Measurements from ENCODE around the gene ANKRD63.

Gene ANKRD63

DNA sequence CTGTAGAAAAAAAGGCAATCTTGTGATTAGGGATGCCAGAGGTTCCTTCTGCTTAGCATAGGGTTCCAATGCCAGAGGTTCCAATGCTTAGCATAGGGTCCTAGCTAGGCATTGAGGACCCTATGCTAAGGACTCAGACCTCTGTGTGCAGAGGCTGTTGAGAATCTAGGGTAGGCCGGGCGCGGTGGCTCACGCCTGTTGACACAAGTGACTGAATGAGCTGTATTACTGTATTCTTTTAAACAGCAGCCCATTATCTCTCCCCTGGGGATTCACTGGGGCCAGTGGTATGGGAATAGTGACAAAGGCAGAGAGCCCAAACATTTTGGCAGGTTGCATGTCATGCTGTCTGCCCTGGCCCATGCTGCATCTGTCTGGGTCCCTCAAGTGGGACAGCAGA lies 27.8 kb downstream of the ANKRD63 start:
- WGBS (ENCODE audit: extremely low coverage, insufficient coverage, low lambda C conversion rate), result no CpG with 5 or more reads among the region's 4 CpGs
- Histone ChIP-seq H2BK120ac (ENCODE audit: low read depth, low read length) (no peak overlapping the region), H4K8ac (ENCODE audit: low read depth, low read length) (no peak overlapping the region), H3K4me3 (ENCODE audit: low read length) (no peak overlapping the region), H3K79me1 (ENCODE audit: low read length) (no peaks in the 10 kb centered on the region), H3K79me2 (ENCODE audit: control insufficient read depth, insufficient read depth, low read length) (no peaks in the 10 kb centered on the region), H3K4me1 (ENCODE audit: control insufficient read depth, low read depth, low read length) (peaks cover 11% of the 10 kb centered on the region), H2BK5ac (ENCODE audit: low read length) (no peak overlapping the region), H3K9ac (ENCODE audit: low read length) (no peak overlapping the region), H4K5ac (ENCODE audit: low read length) (no peak overlapping the region), H2AK5ac (ENCODE audit: low read length) (no peak overlapping the region), H3K36me3 (ENCODE audit: control insufficient read depth, insufficient read depth, low read length) (no peaks in the 10 kb centered on the region), H3K27me3 (ENCODE audit: insufficient read depth, low read length, poor library complexity) (peaks cover 12% of the 10 kb centered on the region), H3K56ac (ENCODE audit: low read length) (no peak overlapping the region), H3K4me2 (ENCODE audit: low read length) (no peak overlapping the region), H3K4ac (ENCODE audit: low read depth, low read length) (no peak overlapping the region), H3K18ac (ENCODE audit: low read length) (no peak overlapping the region), H3K23ac (ENCODE audit: low read length) (no peak overlapping the region), H2BK15ac (replicated peaks; ENCODE audit: low read depth) (no peak overlapping the region), H3K27ac (ENCODE audit: low read depth, low read length) (no peak overlapping the region)
- DNase-seq, result no peak

DNA sequence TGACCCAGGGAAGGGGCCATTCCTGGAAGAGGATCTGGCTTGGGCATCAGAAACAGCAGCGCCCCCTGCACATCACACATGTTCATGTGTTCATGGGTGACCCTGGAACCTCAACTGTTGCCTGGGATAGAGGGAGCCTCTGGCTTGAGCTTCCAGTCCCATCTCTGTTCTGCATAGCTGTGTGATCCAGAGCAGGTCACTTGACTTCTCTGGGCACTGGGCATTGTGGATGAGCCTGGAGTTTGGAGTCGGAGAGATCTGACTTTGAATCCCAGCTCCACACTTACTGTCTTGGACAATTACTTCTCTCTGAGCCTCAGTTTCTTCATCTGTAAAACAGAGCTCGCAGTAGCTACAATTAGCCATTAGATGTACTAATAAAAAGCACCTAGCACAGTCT lies 28.4 kb downstream of the ANKRD63 start:
- Histone ChIP-seq H3K18ac (ENCODE audit: low read length) (no peak overlapping the region), H2BK120ac (ENCODE audit: low read depth, low read length) (no peak overlapping the region), H3K79me2 (ENCODE audit: control insufficient read depth, insufficient read depth, low read length) (no peaks in the 10 kb centered on the region), H3K56ac (ENCODE audit: low read length) (no peak overlapping the region), H2AK5ac (ENCODE audit: low read length) (no peak overlapping the region), H3K36me3 (ENCODE audit: control insufficient read depth, insufficient read depth, low read length) (no peaks in the 10 kb centered on the region), H3K4ac (ENCODE audit: low read depth, low read length) (no peak overlapping the region), H3K23ac (ENCODE audit: low read length) (no peak overlapping the region), H2BK15ac (replicated peaks; ENCODE audit: low read depth) (no peak overlapping the region), H3K9ac (ENCODE audit: low read length) (no peak overlapping the region), H4K5ac (ENCODE audit: low read length) (no peak overlapping the region), H3K4me1 (ENCODE audit: control insufficient read depth, low read depth, low read length) (peaks cover 11% of the 10 kb centered on the region), H3K79me1 (ENCODE audit: low read length) (no peaks in the 10 kb centered on the region), H3K4me3 (ENCODE audit: low read length) (no peak overlapping the region), H3K4me2 (ENCODE audit: low read length) (no peak overlapping the region), H3K27ac (ENCODE audit: low read depth, low read length) (no peak overlapping the region), H3K27me3 (ENCODE audit: insufficient read depth, low read length, poor library complexity) (peaks cover 12% of the 10 kb centered on the region), H4K8ac (ENCODE audit: low read depth, low read length) (no peak overlapping the region), H2BK5ac (ENCODE audit: low read length) (no peak overlapping the region)
- no CpG with 5 or more reads among the region's 3 CpGs for WGBS (ENCODE audit: extremely low coverage, insufficient coverage, low lambda C conversion rate)
- DNase-seq, result no peak

DNA sequence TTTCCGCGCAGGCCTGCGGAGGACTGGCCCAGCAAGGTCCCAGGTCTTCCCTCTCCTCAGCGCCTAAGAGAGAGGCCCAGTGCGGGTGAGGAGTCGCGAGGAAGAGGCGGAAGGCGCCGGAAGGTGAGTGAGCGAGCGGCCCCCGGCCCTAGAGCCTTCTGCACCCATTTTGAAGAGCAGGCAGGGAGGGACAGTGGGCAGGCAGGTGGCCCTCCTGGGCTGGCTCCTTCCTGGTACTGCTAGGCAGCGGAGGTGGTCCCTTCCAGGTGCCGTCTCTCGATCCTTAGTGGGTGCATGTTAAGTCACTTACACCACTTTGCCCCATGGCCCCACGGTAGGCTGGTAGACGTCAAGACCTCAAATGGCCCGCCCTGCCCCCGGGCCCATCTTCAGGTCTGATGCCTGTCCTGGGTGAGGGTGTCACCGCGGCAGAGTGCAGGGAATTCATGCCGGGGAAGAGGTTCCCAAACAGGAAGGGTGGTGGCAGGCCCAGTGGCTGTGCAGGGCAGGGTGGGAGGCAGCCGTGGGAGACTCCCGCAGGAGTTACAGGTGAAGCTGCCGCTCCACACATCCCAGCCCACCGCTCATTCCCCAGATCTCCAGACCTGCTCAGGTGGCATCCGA lies 29.6 kb downstream of the ANKRD63 start:
- Histone ChIP-seq H2BK5ac (ENCODE audit: low read length) (no peak overlapping the region), H3K79me1 (ENCODE audit: low read length) (no peaks in the 10 kb centered on the region)
- DNase-seq, result no peak

DNA sequence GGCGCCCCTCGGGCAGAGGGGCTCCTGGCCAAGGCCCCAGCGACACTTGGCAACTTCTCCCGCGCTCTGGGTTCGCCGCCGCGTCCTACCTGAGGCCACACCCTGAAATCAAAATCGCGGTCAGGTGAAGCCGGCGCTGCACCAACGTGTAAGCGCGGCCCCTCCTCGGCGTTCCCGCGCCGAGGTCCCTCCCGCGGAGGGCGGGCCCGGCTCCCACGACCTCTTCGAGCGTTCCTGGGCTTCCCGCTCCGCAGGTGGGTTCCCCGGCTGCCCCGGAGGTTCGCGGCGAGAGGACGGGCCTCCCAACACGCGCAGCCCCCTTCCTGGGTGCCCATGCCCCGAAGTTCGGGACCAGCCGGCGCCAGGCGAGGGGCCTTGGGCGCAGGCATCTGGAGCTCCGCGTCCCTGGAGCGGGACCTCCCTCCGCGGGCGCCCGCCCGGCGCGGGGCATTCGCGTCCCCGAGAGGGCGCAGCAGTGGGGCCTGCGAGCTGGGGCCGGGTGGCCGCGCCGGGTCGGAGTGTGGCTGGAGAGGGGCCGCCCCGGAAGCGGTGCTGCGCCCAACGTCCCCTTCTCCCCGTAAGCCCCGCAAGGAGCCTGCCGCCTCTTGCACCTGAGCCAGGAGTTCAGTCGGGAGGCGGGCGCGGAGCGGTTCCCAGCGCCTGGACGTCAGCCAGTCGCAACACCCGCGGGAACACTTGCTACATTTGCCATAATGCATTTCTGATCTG lies 30.3 kb downstream of the ANKRD63 start:
- H3K36me3 ChIP-seq (ENCODE audit: control insufficient read depth, insufficient read depth, low read length), result no peaks in the 10 kb centered on the region
- H3K79me1 ChIP-seq (ENCODE audit: low read length), result no peaks in the 10 kb centered on the region
- DNase-seq, result no peak
- H2BK15ac ChIP-seq (replicated peaks; ENCODE audit: low read depth), result no peak overlapping the region
- no peak overlapping the region for H3K23ac ChIP-seq (ENCODE audit: low read length)
- H2BK120ac ChIP-seq (ENCODE audit: low read depth, low read length), result no peak overlapping the region
- H3K4ac ChIP-seq (ENCODE audit: low read depth, low read length), result no peak overlapping the region
- H3K4me2 ChIP-seq (ENCODE audit: low read length), result peak overlapping the region; percentile 87
- no peak overlapping the region for H2AK5ac ChIP-seq (ENCODE audit: low read length)
- no peaks in the 10 kb centered on the region for H3K79me2 ChIP-seq (ENCODE audit: control insufficient read depth, insufficient read depth, low read length)
- H4K8ac ChIP-seq (ENCODE audit: low read depth, low read length), result no peak overlapping the region
- H2BK5ac ChIP-seq (ENCODE audit: low read length), result no peak overlapping the region
- H3K18ac ChIP-seq (ENCODE audit: low read length), result peak overlapping the region; percentile 18
- peak overlapping the region; percentile 81 for H3K56ac ChIP-seq (ENCODE audit: low read length)
- H3K4me3 ChIP-seq (ENCODE audit: low read length), result peak overlapping the region; percentile 37
- H3K4me1 ChIP-seq (ENCODE audit: control insufficient read depth, low read depth, low read length), result peaks cover under 1% of the 10 kb centered on the region
- no CpG with 5 or more reads among the region's 82 CpGs for WGBS (ENCODE audit: extremely low coverage, insufficient coverage, low lambda C conversion rate)
- H3K27ac ChIP-seq (ENCODE audit: low read depth, low read length), result no peak overlapping the region
- peak overlapping the region; percentile 69 for H3K9ac ChIP-seq (ENCODE audit: low read length)
- H4K5ac ChIP-seq (ENCODE audit: low read length), result no peak overlapping the region
- H3K27me3 ChIP-seq (ENCODE audit: insufficient read depth, low read length, poor library complexity), result peaks cover 12% of the 10 kb centered on the region

More for the DNA sequence above, 29.6 kb downstream of the ANKRD63 start:
- no peak overlapping the region for H2BK15ac ChIP-seq (replicated peaks; ENCODE audit: low read depth)
- H3K9ac ChIP-seq (ENCODE audit: low read length), result peak overlapping the region; percentile 69
- H3K27ac ChIP-seq (ENCODE audit: low read depth, low read length), result no peak overlapping the region
- peak overlapping the region; percentile 87 for H3K4me2 ChIP-seq (ENCODE audit: low read length)
- H4K8ac ChIP-seq (ENCODE audit: low read depth, low read length), result no peak overlapping the region
- peaks cover 5% of the 10 kb centered on the region for H3K4me1 ChIP-seq (ENCODE audit: control insufficient read depth, low read depth, low read length)
- H2BK120ac ChIP-seq (ENCODE audit: low read depth, low read length), result no peak overlapping the region
- H3K79me2 ChIP-seq (ENCODE audit: control insufficient read depth, insufficient read depth, low read length), result no peaks in the 10 kb centered on the region
- no peak overlapping the region for H3K4ac ChIP-seq (ENCODE audit: low read depth, low read length)
- H3K56ac ChIP-seq (ENCODE audit: low read length), result peak overlapping the region; percentile 81
- no peak overlapping the region for H4K5ac ChIP-seq (ENCODE audit: low read length)
- H3K18ac ChIP-seq (ENCODE audit: low read length), result no peak overlapping the region
- no peaks in the 10 kb centered on the region for H3K36me3 ChIP-seq (ENCODE audit: control insufficient read depth, insufficient read depth, low read length)
- H3K4me3 ChIP-seq (ENCODE audit: low read length), result peak overlapping the region; percentile 37
- H3K27me3 ChIP-seq (ENCODE audit: insufficient read depth, low read length, poor library complexity), result peaks cover 12% of the 10 kb centered on the region
- H3K23ac ChIP-seq (ENCODE audit: low read length), result no peak overlapping the region
- H2AK5ac ChIP-seq (ENCODE audit: low read length), result no peak overlapping the region
- no CpG with 5 or more reads among the region's 28 CpGs for WGBS (ENCODE audit: extremely low coverage, insufficient coverage, low lambda C conversion rate)

DNA sequence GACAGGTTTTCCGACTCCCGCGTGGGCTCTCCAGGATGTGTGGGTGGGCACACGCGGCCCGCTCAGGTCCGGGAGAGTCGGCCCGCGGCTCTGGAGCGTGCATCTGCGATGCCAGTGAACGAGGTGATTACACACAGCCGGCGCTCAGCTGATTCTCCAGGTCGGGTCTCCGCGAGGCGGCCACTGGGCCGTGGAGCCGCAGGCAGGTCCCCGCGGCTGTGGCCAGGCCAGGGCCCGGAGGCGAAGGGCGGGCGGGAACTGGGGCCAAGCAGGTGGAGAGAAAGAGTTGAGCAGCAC lies 30.8 kb downstream of the ANKRD63 start:
- Histone ChIP-seq H3K23ac (ENCODE audit: low read length) (no peak overlapping the region), H3K79me1 (ENCODE audit: low read length) (no peaks in the 10 kb centered on the region), H3K4ac (ENCODE audit: low read depth, low read length) (no peak overlapping the region), H3K4me2 (ENCODE audit: low read length) (peak overlapping the region; percentile 87), H3K79me2 (ENCODE audit: control insufficient read depth, insufficient read depth, low read length) (no peaks in the 10 kb centered on the region), H3K27me3 (ENCODE audit: insufficient read depth, low read length, poor library complexity) (peaks cover 12% of the 10 kb centered on the region), H3K9ac (ENCODE audit: low read length) (peak overlapping the region; percentile 69), H3K4me3 (ENCODE audit: low read length) (no peak overlapping the region), H2BK5ac (ENCODE audit: low read length) (no peak overlapping the region), H3K27ac (ENCODE audit: low read depth, low read length) (no peak overlapping the region), H3K56ac (ENCODE audit: low read length) (no peak overlapping the region), H2BK15ac (replicated peaks; ENCODE audit: low read depth) (no peak overlapping the region), H4K5ac (ENCODE audit: low read length) (no peak overlapping the region), H3K36me3 (ENCODE audit: control insufficient read depth, insufficient read depth, low read length) (no peaks in the 10 kb centered on the region), H4K8ac (ENCODE audit: low read depth, low read length) (no peak overlapping the region), H2BK120ac (ENCODE audit: low read depth, low read length) (no peak overlapping the region), H3K18ac (ENCODE audit: low read length) (no peak overlapping the region), H3K4me1 (ENCODE audit: control insufficient read depth, low read depth, low read length) (no peaks in the 10 kb centered on the region), H2AK5ac (ENCODE audit: low read length) (no peak overlapping the region)
- no CpG with 5 or more reads among the region's 27 CpGs for WGBS (ENCODE audit: extremely low coverage, insufficient coverage, low lambda C conversion rate)
- no peak for DNase-seq
